ENCODE measurements around the gene UNC5B.
A peak's percentile ranks its signal among the peaks of the same experiment; 100 is the strongest.
"Not testable (repeated sequence)": the region's sequence is repeated elsewhere in the genome, so short reads cannot be mapped to it uniquely, and the experiment has no call there.

Gene UNC5B

DNA sequence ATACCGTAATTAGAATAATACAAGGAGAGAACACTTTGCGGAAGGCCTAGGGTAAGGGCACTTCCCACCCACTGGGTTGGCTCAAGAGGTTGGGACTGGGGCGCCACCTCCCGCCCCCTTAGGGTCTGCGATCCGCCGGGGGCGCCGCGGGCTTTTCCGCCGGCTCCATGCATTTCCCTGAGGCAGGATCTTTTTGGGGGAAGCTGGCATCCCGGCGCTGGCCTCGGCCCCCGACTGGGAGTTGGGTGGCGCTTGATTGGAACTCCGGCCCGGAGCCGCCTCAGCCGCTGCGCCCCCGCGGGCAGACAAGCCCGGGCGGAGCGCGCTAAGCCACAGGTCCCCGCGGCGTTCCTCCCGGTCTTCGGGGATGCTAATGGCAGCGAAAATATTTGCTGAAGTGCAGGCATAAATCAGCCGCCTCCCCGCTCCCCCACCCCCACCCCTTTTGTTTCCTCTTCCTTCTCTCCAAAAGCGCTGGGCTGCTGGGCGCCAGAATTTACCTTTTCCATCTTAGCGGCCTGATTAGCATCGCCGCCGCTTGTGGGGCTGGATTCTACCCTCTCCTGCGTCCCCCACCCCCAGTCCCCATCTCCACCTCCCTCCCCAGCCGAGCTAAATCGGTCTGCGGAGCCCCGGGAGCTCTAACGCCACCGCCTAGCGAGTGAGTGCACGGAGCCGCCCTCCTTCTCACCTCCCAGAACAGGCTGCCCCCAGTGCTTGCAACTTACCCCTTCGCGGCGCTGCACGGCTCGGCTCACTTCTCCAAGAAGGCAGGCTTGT is 5.1 kb downstream of the UNC5B start:
- POLR2A ChIA-PET = interaction anchor here (0.6 to 1.3 kb wide), 2 partner anchors 17 to 890 kb away, joined by 3 to 5 read pairs; no protein-coding TSS in a partner anchor
- Histone ChIP-seq H3K27ac (ENCODE audit: insufficient read depth in 1 of 2, low read depth in 1 of 2, low read length in 2 of 2, poor library complexity in 1 of 2, severe bottlenecking in 2 of 2) (no peak overlapping the region), H3K4me3 (ENCODE audit: control insufficient read depth in 1 of 7, extremely low read depth in 1 of 7, insufficient read depth in 4 of 7, low read depth in 2 of 7, low read length in 6 of 7) (peak overlapping the region; percentile 2 to 73 (median 60)), H3K27me3 (replicated peaks in 2 of 5; ENCODE audit: control insufficient read depth in 4 of 5, insufficient read depth in 5 of 5, low read length in 4 of 5) (peaks cover 0 to 27% (median 15%) of the 10 kb centered on the region in 5 experiments), H3K36me3 (ENCODE audit: control insufficient read depth in 4 of 4, insufficient read depth in 4 of 4, low read length in 3 of 4) (no peaks in the 10 kb centered on the region), H3K4me1 (ENCODE audit: control extremely low read depth in 1 of 4, control insufficient read depth in 4 of 4, insufficient read depth in 4 of 4, low read length in 3 of 4) (peaks cover 0 to 35% (median 27%) of the 10 kb centered on the region in 4 experiments), H3K9me3 (ENCODE audit: control extremely low read depth in 1 of 5, control insufficient read depth in 4 of 5, insufficient read depth in 2 of 5, low read depth in 1 of 5, low read length in 4 of 5) (no peaks in the 10 kb centered on the region)
- peak; percentile 52 to 78 (median 70) for DNase-seq
- 2% methylated on average over 34 of the region's 57 CpGs for WGBS (ENCODE audit: insufficient coverage)
- CTCF ChIA-PET = interaction anchor here (0.7 to 3.4 kb wide), 7 partner anchors 9 to 292 kb away, joined by 3 to 11 read pairs (median 4); no protein-coding TSS in a partner anchor

DNA sequence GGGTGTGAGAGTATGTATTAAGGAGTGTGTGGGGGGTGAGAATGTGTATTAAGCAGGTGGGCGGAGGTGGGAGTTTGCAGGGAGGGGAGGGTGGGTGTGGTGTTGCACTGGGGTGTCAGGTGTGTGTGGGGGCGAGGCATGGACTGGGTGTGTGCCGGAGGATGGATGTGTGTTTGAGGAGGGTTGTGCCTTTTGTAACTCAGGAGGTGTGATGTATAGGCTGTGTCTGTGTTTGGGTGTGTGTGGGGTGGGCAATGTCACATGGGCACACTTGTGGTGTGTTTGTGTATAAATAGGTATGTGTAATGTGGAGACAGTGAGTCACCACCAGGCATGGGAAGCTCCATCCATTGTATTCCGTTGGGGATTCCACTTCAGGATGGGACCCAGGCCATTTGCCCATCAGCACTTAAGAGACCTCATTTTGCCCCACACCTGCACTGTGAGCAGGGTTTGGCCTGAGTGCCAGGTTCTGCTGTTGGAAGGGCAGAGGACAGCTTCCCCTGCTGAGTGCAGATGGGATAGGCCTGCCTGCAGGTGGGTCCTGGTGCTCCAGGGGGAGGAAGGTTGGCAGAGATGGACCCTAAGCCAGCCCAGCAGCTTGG is 5.8 kb downstream of the UNC5B start:
- 93% methylated on average over 4 of the region's 4 CpGs for WGBS (ENCODE audit: insufficient coverage)
- POLR2A ChIA-PET = interaction anchor here (1.3 kb wide), 1 partner anchor 16 kb away, joined by 3 read pairs; no protein-coding TSS in a partner anchor

GRCh38 chr10:71218651-71219050 is 6.3 kb downstream of the UNC5B start:
- Histone ChIP-seq H3K27ac (ENCODE audit: insufficient read depth in 1 of 2, low read depth in 1 of 2, low read length in 2 of 2, poor library complexity in 1 of 2, severe bottlenecking in 2 of 2) (no peak overlapping the region), H3K27me3 (replicated peaks in 2 of 5; ENCODE audit: control insufficient read depth in 4 of 5, insufficient read depth in 5 of 5, low read length in 4 of 5) (peaks cover 0 to 19% (median 13%) of the 10 kb centered on the region in 5 experiments), H3K4me1 (ENCODE audit: control extremely low read depth in 1 of 4, control insufficient read depth in 4 of 4, insufficient read depth in 4 of 4, low read length in 3 of 4) (peaks cover 0 to 25% (median 16%) of the 10 kb centered on the region in 4 experiments), H3K36me3 (ENCODE audit: control insufficient read depth in 4 of 4, insufficient read depth in 4 of 4, low read length in 3 of 4) (no peaks in the 10 kb centered on the region), H3K4me3 (ENCODE audit: control insufficient read depth in 1 of 7, extremely low read depth in 1 of 7, insufficient read depth in 4 of 7, low read depth in 2 of 7, low read length in 6 of 7) (no peak overlapping the region), H3K9me3 (ENCODE audit: control extremely low read depth in 1 of 5, control insufficient read depth in 4 of 5, insufficient read depth in 2 of 5, low read depth in 1 of 5, low read length in 4 of 5) (no peaks in the 10 kb centered on the region)
- ChIA-PET POLR2A (interaction anchor here (1.3 kb wide), 1 partner anchor 16 kb away, joined by 3 read pairs; no protein-coding TSS in a partner anchor), CTCF (interaction anchor here (1.4 to 1.6 kb wide), 3 partner anchors 10 to 16 kb away, joined by 3 to 4 read pairs (median 3); no protein-coding TSS in a partner anchor)
- DNase-seq = no peak
- WGBS (ENCODE audit: insufficient coverage) = 93% methylated on average over 3 of the region's 5 CpGs

More for the DNA sequence above, 5.8 kb downstream of the UNC5B start:
- DNase-seq = no peak
- Histone ChIP-seq H3K4me1 (ENCODE audit: control extremely low read depth in 1 of 4, control insufficient read depth in 4 of 4, insufficient read depth in 4 of 4, low read length in 3 of 4) (peaks cover 0 to 30% (median 21%) of the 10 kb centered on the region in 4 experiments), H3K4me3 (ENCODE audit: control insufficient read depth in 1 of 7, extremely low read depth in 1 of 7, insufficient read depth in 4 of 7, low read depth in 2 of 7, low read length in 6 of 7) (peak overlapping the region in 1 of 7 experiments; percentile 32), H3K27me3 (replicated peaks in 2 of 5; ENCODE audit: control insufficient read depth in 4 of 5, insufficient read depth in 5 of 5, low read length in 4 of 5) (peaks cover 0 to 23% (median 13%) of the 10 kb centered on the region in 5 experiments), H3K9me3 (ENCODE audit: control extremely low read depth in 1 of 5, control insufficient read depth in 4 of 5, insufficient read depth in 2 of 5, low read depth in 1 of 5, low read length in 4 of 5) (no peaks in the 10 kb centered on the region), H3K27ac (ENCODE audit: insufficient read depth in 1 of 2, low read depth in 1 of 2, low read length in 2 of 2, poor library complexity in 1 of 2, severe bottlenecking in 2 of 2) (no peak overlapping the region), H3K36me3 (ENCODE audit: control insufficient read depth in 4 of 4, insufficient read depth in 4 of 4, low read length in 3 of 4) (no peaks in the 10 kb centered on the region)
- CTCF ChIA-PET = interaction anchor here (0.7 to 3.4 kb wide), 5 partner anchors 9 to 292 kb away, joined by 3 to 11 read pairs (median 3); no protein-coding TSS in a partner anchor

- 87% methylated on average over 6 of the region's 7 CpGs for WGBS (ENCODE audit: insufficient coverage)
Measured at GRCh38 chr10:71219236-71219917, 7.0 kb downstream of the UNC5B start.

GRCh38 chr10:71219918-71220688 is 7.7 kb downstream of the UNC5B start:
- no peak overlapping the region for H3K4me3 ChIP-seq (ENCODE audit: control insufficient read depth in 1 of 7, extremely low read depth in 1 of 7, insufficient read depth in 4 of 7, low read depth in 2 of 7, low read length in 6 of 7)
- DNase-seq = no peak
- no peak overlapping the region for H3K27ac ChIP-seq (ENCODE audit: insufficient read depth in 1 of 2, low read depth in 1 of 2, low read length in 2 of 2, poor library complexity in 1 of 2, severe bottlenecking in 2 of 2)
- 91% methylated on average over 7 of the region's 8 CpGs for WGBS (ENCODE audit: insufficient coverage)
- peaks cover 0 to 20% (median 14%) of the 10 kb centered on the region in 4 experiments for H3K4me1 ChIP-seq (ENCODE audit: control extremely low read depth in 1 of 4, control insufficient read depth in 4 of 4, insufficient read depth in 4 of 4, low read length in 3 of 4)
- no peaks in the 10 kb centered on the region for H3K9me3 ChIP-seq (ENCODE audit: control extremely low read depth in 1 of 5, control insufficient read depth in 4 of 5, insufficient read depth in 2 of 5, low read depth in 1 of 5, low read length in 4 of 5)
- ChIA-PET CTCF (interaction anchor here (1.8 to 1.9 kb wide), 2 partner anchors 15 to 18 kb away, joined by 4 to 6 read pairs; no protein-coding TSS in a partner anchor), POLR2A (no interaction called here)
- H3K36me3 ChIP-seq (ENCODE audit: control insufficient read depth in 4 of 4, insufficient read depth in 4 of 4, low read length in 3 of 4) = no peaks in the 10 kb centered on the region
- H3K27me3 ChIP-seq (replicated peaks in 2 of 5; ENCODE audit: control insufficient read depth in 4 of 5, insufficient read depth in 5 of 5, low read length in 4 of 5) = peaks cover 0 to 5% (median 4%) of the 10 kb centered on the region in 5 experiments

More at GRCh38 chr10:71219236-71219917, 7.0 kb downstream of the UNC5B start:
- CTCF ChIA-PET = interaction anchor here (1.4 kb wide), 1 partner anchor 11 kb away, joined by 3 read pairs; no protein-coding TSS in a partner anchor
- Histone ChIP-seq H3K4me1 (ENCODE audit: control extremely low read depth in 1 of 4, control insufficient read depth in 4 of 4, insufficient read depth in 4 of 4, low read length in 3 of 4) (peaks cover 0 to 20% (median 14%) of the 10 kb centered on the region in 4 experiments), H3K27me3 (replicated peaks in 2 of 5; ENCODE audit: control insufficient read depth in 4 of 5, insufficient read depth in 5 of 5, low read length in 4 of 5) (peaks cover 0 to 12% (median 7%) of the 10 kb centered on the region in 5 experiments)
- POLR2A ChIA-PET; H3K4me3 ChIP-seq (ENCODE audit: control insufficient read depth in 1 of 7, extremely low read depth in 1 of 7, insufficient read depth in 4 of 7, low read depth in 2 of 7, low read length in 6 of 7); H3K9me3 ChIP-seq (ENCODE audit: control extremely low read depth in 1 of 5, control insufficient read depth in 4 of 5, insufficient read depth in 2 of 5, low read depth in 1 of 5, low read length in 4 of 5); H3K27ac ChIP-seq (ENCODE audit: insufficient read depth in 1 of 2, low read depth in 1 of 2, low read length in 2 of 2, poor library complexity in 1 of 2, severe bottlenecking in 2 of 2); DNase-seq; H3K36me3 ChIP-seq (ENCODE audit: control insufficient read depth in 4 of 4, insufficient read depth in 4 of 4, low read length in 3 of 4): not testable (repeated sequence)

Measured in common myeloid progenitor, CD34-positive (primary cell).